MM.1S (cell line): ENCODE results near the gene UBE3A.
"Not testable (repeated sequence)": the region's sequence is repeated elsewhere in the genome, so short reads cannot be mapped to it uniquely, and the experiment has no call there.

Experiments used
- DNase-seq: peaks from one replicate; pipeline ENCODE4 v3.0.0-alpha.2; 2015
- H2AFZ ChIP-seq: fragments of 300-600 bp; sonication (generic); 2 replicates; pipeline ENCODE4 v1.6.0; 2016; ENCODE audit warnings: antibody characterized with exemption, low read length
- H3F3A ChIP-seq: fragments of 300-600 bp; sonication (generic); 2 replicates; pipeline ENCODE4 v1.6.1; 2016; ENCODE audit warnings: mild to moderate bottlenecking, antibody characterized with exemption, low read length, moderate library complexity, mixed read lengths; ENCODE audit not compliant: insufficient read depth
- H3K27ac ChIP-seq: fragments of 300-600 bp; sonication (generic); 2 replicates; pipeline ENCODE4 v1.5.1; 2016; ENCODE audit warnings: mild to moderate bottlenecking, low read length
- H3K27me3 ChIP-seq: fragments of 300-600 bp; sonication (generic); replicated peaks from 2 replicates; pipeline ENCODE4 v1.6.0; 2016; ENCODE audit warnings: low read length; ENCODE audit not compliant: insufficient read depth
- H3K36me3 ChIP-seq: fragments of 300-600 bp; sonication (generic); replicated peaks from 2 replicates; pipeline ENCODE4 v1.6.1; 2016; ENCODE audit warnings: mild to moderate bottlenecking, low read length, mixed read lengths; ENCODE audit not compliant: insufficient read depth
- H3K4me1 ChIP-seq: fragments of 300-600 bp; sonication (generic); 2 replicates; pipeline ENCODE4 v1.6.1; 2016; ENCODE audit warnings: low read length, mixed read lengths
- H3K4me2 ChIP-seq: fragments of 300-600 bp; sonication (generic); 2 replicates; pipeline ENCODE4 v1.6.0; 2016; ENCODE audit warnings: low read depth, low read length
- H3K4me3 ChIP-seq: fragments of 300-600 bp; sonication (generic); 2 replicates; pipeline ENCODE4 v1.5.1; 2016; ENCODE audit warnings: low read length, mixed read lengths
- H3K79me2 ChIP-seq: fragments of 300-600 bp; sonication (generic); 2 replicates; pipeline ENCODE4 v1.6.1; 2016; ENCODE audit warnings: mixed run types, low read length, mixed read lengths
- H3K9ac ChIP-seq: fragments of 300-600 bp; sonication (generic); 2 replicates; pipeline ENCODE4 v1.6.1; 2016; ENCODE audit warnings: low read length, mixed read lengths
- H3K9me2 ChIP-seq: fragments of 300-600 bp; sonication (generic); replicated peaks from 2 replicates; pipeline ENCODE4 v1.6.1; 2016; ENCODE audit warnings: mild to moderate bottlenecking, low read length, mixed read lengths; ENCODE audit not compliant: insufficient read depth
- H3K9me3 ChIP-seq: fragments of 300-600 bp; sonication (generic); replicated peaks from 2 replicates; pipeline ENCODE4 v1.6.1; 2016; ENCODE audit warnings: mild to moderate bottlenecking, low read length, mixed read lengths; ENCODE audit not compliant: insufficient read depth
- H4K20me1 ChIP-seq: fragments of 300-600 bp; sonication (generic); 2 replicates; pipeline ENCODE4 v1.6.1; 2016; ENCODE audit warnings: mild to moderate bottlenecking, low read length, moderate library complexity, mixed read lengths; ENCODE audit not compliant: insufficient read depth
- EZH2 ChIP-seq: fragments of 300-600 bp; sonication (generic); optimal IDR thresholded peaks from 2 replicates; pipeline ENCODE3; 2017; ENCODE audit warnings: low read depth, mild to moderate bottlenecking, antibody characterized with exemption, low read length, mixed read lengths
- EZH2phosphoT487 ChIP-seq: fragments of 300-600 bp; sonication (generic); IDR thresholded peaks from 2 replicates; pipeline ENCODE4 v1.6.1; 2018; ENCODE audit warnings: antibody characterized with exemption, low read length
- TF ChIP-seq, protein P1 (sequence below): fragments of 300-600 bp; sonication (generic); IDR thresholded peaks from 2 replicates; pipeline ENCODE4 v1.5.1; 2016; ENCODE audit warnings: antibody characterized with exemption, low read length, mixed read lengths

The UBE3A gene

DNA sequence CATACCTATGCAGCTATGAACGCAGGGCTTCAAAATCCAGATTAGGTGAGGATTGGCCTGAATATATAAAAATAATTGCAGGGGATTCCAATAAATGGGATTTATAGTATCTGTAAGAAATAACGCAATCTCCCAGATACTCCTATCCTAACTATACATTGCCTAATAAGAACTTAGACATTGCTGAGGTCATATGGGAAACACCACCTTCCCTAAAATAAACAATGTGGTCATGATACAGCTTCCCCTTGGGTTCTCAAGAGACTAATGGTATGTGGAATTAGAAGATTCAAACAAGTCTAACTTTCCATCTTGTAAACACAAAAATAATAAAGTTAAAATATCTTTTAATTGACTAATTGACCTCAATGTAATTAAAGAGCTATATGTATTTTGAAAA is 28.2 kb downstream of the UBE3A start:
- no peak for DNase-seq
- no peaks in the 10 kb centered on the region for H3K27me3 ChIP-seq
- H3K4me2 ChIP-seq: no peak overlapping the region
- no peak overlapping the region for H2AFZ ChIP-seq
- H3K9me3 ChIP-seq: no peaks in the 10 kb centered on the region
- H3K9ac ChIP-seq: no peak overlapping the region
- H3K36me3 ChIP-seq: no peaks in the 10 kb centered on the region
- H3K4me1 ChIP-seq: peaks cover 23% of the 10 kb centered on the region
- no peak overlapping the region for H3K4me3 ChIP-seq
- H3F3A ChIP-seq: no peaks in the 10 kb centered on the region
- H3K27ac ChIP-seq: no peak overlapping the region
- H3K79me2 ChIP-seq: peaks cover 97% of the 10 kb centered on the region
- no peaks in the 10 kb centered on the region for H4K20me1 ChIP-seq
- H3K9me2 ChIP-seq: no peaks in the 10 kb centered on the region
- TF ChIP-seq EZH2: no peak

- H3K4me2 ChIP-seq, H3F3A ChIP-seq, H3K27me3 ChIP-seq, H3K36me3 ChIP-seq, DNase-seq, H3K4me3 ChIP-seq, H3K27ac ChIP-seq, H3K9me3 ChIP-seq, H4K20me1 ChIP-seq, H2AFZ ChIP-seq, H3K9me2 ChIP-seq, H3K9ac ChIP-seq: not testable (repeated sequence)
- peaks cover 22% of the 10 kb centered on the region for H3K4me1 ChIP-seq
- H3K79me2 ChIP-seq: peaks cover 97% of the 10 kb centered on the region
These were observed 29.1 kb downstream of the UBE3A start for GRCh38 chr15:25409731-25410130.

GRCh38 chr15:25408929-25409328 is 29.9 kb downstream of the UBE3A start:
- Histone ChIP-seq H3K27me3 (no peaks in the 10 kb centered on the region), H3K9me3 (no peaks in the 10 kb centered on the region), H3K36me3 (peaks cover 6% of the 10 kb centered on the region; the same call in 1 of the 2 replicates), H2AFZ (no peak overlapping the region), H3K4me1 (peaks cover 29% of the 10 kb centered on the region), H3K4me3 (no peak overlapping the region), H3K79me2 (peaks cover 97% of the 10 kb centered on the region), H3K27ac (no peak overlapping the region), H3K4me2 (no peak overlapping the region), H3F3A (no peaks in the 10 kb centered on the region), H3K9ac (no peak overlapping the region), H3K9me2 (no peaks in the 10 kb centered on the region), H4K20me1 (no peaks in the 10 kb centered on the region)
- no peak for DNase-seq
- TF ChIP-seq EZH2phosphoT487: no peak
- TF ChIP-seq, protein P1, sequence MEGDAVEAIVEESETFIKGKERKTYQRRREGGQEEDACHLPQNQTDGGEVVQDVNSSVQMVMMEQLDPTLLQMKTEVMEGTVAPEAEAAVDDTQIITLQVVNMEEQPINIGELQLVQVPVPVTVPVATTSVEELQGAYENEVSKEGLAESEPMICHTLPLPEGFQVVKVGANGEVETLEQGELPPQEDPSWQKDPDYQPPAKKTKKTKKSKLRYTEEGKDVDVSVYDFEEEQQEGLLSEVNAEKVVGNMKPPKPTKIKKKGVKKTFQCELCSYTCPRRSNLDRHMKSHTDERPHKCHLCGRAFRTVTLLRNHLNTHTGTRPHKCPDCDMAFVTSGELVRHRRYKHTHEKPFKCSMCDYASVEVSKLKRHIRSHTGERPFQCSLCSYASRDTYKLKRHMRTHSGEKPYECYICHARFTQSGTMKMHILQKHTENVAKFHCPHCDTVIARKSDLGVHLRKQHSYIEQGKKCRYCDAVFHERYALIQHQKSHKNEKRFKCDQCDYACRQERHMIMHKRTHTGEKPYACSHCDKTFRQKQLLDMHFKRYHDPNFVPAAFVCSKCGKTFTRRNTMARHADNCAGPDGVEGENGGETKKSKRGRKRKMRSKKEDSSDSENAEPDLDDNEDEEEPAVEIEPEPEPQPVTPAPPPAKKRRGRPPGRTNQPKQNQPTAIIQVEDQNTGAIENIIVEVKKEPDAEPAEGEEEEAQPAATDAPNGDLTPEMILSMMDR: no peak
- TF ChIP-seq EZH2: no peak

- H3K9ac ChIP-seq: no peak overlapping the region
- no peak overlapping the region for H2AFZ ChIP-seq
- peaks cover 33% of the 10 kb centered on the region for H3K4me1 ChIP-seq
- TF ChIP-seq EZH2phosphoT487 (no peak), EZH2 (no peak)
- TF ChIP-seq, protein P1: no peak
- H3K9me3 ChIP-seq: no peaks in the 10 kb centered on the region
- H3F3A ChIP-seq: no peaks in the 10 kb centered on the region
- no peaks in the 10 kb centered on the region for H4K20me1 ChIP-seq
- H3K4me2 ChIP-seq: no peak overlapping the region
- DNase-seq: no peak
- peaks cover 95% of the 10 kb centered on the region for H3K79me2 ChIP-seq
- peaks cover 6% of the 10 kb centered on the region; the same call in 1 of the 2 replicates for H3K36me3 ChIP-seq
- no peak overlapping the region for H3K27ac ChIP-seq
- H3K27me3 ChIP-seq: no peaks in the 10 kb centered on the region
- H3K4me3 ChIP-seq: no peak overlapping the region
- H3K9me2 ChIP-seq: no peaks in the 10 kb centered on the region
These were observed 30.4 kb downstream of the UBE3A start for GRCh38 chr15:25408428-25408827.
